GM21723 (cell line): ENCODE data around the gene RABL2B.

Experiments used
- ATAC-seq: cut with Tn5 transposase; IDR thresholded peaks from one replicate; pipeline ENCODE4 v1.9.1; 2021; ENCODE audit warnings: mild to moderate bottlenecking, moderate library complexity; ENCODE audit not compliant: unreplicated experiment

Gene RABL2B

DNA sequence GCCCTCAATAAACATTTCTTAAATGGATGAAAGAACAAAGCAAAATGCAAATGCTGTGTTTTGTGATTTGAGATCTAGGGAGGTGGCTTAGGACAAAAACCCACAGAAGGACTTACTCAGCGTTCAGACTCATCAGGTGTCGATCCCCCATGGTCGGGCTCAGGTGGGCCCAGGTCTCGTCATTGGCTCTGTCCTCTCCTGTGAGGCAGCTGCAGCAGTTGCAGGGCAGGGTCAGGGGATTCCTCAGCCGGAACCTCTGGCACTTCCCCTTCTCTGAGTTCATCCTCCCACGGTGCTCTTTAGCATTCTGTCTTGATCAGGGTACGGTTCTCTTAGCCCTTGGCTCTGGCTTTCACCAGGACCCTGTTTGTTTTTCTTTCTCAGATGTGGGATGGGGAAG is 59.4 kb downstream of the RABL2B start:
- ATAC-seq: no peak

DNA sequence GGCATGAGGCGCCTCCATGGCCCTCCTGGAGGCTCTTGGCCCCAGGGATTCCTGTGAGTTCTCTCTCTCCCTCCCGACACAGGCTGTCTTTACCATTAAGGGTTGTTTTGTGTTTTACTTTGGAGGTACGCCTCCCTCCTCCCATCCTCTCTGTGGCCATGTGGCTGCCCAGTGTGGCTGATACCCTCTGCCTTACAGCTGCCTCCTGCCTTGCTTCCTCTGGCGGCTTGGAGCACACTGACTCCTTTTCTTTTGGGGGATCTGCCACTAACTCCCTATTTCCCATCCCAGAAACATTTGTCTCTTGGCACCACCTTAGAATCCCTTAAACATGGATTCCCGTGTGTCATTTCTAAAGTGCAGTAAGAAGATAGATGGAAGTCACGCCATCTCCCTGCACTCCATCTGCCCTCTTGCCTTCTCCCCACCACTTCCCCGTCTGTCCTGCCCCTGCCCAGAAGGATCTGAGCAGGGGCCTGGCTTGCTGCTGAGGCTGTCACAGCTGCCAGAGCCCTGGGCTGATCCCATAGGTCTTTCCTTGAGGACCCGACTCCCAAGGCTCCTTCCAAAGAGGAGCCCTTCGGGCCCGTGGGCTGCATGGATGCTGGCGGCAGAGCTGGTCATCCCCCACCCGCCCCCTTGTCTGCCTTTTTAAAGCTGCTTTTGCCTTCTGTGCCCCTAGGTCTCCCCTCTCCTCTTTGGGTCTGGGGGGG is 60.6 kb downstream of the RABL2B start:
- ATAC-seq: no peak

DNA sequence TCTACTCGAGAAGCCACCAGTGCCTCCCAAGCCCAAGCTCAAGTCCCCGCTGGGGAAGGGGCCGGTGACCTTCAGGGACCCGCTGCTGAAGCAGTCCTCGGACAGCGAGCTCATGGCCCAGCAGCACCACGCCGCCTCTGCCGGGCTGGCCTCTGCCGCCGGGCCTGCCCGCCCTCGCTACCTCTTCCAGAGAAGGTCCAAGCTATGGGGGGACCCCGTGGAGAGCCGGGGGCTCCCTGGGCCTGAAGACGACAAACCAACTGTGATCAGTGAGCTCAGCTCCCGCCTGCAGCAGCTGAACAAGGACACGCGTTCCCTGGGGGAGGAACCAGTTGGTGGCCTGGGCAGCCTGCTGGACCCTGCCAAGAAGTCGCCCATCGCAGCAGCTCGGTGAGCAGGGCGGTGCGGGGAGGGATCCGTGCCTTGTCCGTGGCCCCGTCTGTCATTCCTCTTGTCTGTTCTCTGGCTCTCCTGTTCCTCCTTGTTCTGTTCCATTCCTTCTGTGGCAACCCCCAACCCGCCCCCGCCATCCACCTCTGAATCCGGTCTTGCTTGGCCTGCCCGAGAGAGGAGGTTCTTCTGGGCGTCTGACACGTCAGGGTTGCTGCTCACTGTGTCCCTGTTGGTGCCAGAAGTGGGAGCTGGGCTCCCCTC is 61.3 kb downstream of the RABL2B start:
- no peak for ATAC-seq

DNA sequence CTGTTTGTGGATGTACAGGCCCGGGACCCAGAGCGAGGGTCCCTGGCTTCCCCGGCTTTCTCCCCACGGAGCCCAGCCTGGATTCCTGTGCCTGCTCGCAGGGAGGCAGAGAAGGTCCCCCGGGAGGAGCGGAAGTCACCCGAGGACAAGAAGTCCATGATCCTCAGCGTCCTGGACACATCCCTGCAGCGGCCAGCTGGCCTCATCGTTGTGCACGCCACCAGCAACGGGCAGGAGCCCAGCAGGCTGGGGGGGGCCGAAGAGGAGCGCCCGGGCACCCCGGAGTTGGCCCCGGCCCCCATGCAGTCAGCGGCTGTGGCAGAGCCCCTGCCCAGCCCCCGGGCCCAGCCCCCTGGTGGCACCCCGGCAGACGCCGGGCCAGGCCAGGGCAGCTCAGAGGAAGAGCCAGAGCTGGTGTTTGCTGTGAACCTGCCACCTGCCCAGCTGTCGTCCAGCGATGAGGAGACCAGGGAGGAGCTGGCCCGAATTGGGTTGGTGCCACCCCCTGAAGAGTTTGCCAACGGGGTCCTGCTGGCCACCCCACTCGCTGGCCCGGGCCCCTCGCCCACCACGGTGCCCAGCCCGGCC is 62.1 kb downstream of the RABL2B start:
- ATAC-seq: no peak

DNA sequence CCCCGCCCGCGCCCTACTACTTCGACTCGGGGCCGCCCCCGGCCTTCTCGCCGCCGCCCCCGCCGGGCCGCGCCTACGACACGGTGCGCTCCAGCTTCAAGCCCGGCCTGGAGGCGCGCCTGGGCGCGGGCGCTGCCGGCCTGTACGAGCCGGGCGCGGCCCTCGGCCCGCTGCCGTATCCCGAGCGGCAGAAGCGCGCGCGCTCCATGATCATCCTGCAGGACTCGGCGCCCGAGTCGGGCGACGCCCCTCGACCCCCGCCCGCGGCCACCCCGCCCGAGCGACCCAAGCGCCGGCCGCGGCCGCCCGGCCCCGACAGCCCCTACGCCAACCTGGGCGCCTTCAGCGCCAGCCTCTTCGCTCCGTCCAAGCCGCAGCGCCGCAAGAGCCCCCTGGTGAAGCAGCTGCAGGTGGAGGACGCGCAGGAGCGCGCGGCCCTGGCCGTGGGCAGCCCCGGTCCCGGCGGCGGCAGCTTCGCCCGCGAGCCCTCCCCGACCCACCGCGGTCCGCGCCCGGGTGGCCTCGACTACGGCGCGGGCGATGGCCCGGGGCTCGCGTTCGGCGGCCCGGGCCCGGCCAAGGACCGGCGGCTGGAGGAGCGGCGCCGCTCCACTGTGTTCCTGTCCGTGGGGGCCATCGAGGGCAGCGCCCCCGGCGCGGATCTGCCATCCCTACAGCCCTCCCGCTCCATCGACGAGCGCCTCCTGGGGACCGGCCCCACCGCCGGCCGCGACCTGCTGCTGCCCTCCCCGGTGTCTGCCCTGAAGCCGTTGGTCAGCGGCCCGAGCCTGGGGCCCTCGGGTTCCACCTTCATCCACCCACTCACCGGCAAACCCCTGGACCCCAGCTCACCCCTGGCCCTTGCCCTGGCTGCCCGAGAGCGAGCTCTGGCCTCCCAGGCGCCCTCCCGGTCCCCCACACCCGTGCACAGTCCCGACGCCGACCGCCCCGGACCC is 62.9 kb downstream of the RABL2B start:
- no peak for ATAC-seq

DNA sequence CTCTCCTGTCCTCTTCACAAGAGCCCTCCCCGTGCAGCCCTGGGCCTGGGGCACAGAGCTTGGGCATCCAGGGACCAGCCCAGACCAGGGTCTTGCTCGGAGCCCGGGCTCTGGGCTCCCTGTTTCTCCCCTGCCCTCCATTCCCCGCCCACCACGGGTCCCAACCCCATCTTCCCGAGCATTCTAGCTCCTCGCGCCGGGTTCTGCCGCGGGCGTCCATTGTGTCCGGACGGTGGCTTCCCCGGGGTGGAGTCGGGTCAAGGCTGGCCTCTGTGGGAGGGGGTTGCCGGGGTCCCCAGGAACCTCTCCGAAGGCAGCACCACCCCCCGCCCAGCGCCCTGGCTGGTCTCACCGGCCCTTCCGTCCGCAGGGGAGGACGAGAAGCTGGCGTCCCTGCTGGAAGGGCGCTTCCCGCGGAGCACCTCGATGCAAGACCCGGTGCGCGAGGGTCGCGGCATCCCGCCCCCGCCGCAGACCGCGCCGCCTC is 63.6 kb downstream of the RABL2B start:
- ATAC-seq: no peak

DNA sequence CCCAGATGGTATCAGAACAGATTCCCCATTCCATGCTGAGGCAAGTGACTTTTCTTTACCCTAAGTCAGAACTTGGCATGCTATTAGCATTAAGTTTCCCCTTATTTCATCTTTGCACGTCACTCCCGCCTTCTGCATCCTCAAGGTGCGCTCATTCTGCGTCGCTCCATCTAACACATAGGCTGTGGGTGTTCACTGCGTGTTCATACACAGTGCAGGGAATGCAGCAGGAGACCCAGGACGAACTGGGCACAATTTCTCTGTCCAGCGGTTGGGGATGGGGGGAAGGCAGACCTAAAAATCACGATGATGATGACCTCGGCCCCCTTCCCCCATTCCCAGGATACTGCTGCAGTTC is 65.1 kb downstream of the RABL2B start:
- no peak for ATAC-seq

DNA sequence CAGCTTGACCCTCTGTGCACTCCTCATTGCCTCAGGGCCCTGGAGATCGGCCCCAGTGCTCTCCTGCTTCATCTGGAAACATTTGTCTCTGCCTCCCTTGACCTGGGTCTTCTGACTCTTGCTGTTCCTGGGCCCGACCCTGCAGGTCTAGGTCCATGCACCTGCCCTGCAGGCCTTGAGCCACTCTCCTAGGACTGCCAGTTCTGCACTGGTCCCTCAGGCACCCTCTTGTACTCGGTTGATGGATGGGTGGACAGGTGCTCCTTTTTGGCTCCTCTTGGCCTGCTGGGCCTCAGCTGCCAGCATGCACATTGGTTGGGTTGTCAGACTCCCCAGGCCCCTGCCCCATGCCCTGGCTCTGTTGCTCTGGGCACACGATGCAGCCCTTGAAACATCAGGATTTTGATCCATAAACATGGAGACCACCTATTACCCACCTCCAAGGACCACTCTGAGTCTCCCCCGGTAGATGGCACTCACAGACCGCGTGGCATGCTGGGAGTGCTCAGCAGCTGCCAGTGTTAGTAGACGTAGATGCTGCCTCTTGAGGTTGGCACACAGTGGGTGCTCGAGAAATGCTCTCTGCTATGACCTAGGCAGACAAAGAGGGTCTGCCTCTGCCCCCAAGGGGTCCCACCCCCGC is 65.6 kb downstream of the RABL2B start:
- no peak for ATAC-seq
